K562 (cell line): Measurements from ENCODE around the gene DDX11.
"Not testable (repeated sequence)": the region's sequence is repeated elsewhere in the genome, so short reads cannot be mapped to it uniquely, and the experiment has no call there.

Source experiments
- ARHGAP35 ChIP-seq: fragments of 450-650 bp; IDR thresholded peaks from 2 replicates; pipeline ENCODE4 v1.6.1; 2018; ENCODE audit not compliant: partially characterized antibody
- DNMT1 ChIP-seq: fragments of 450-650 bp; IDR thresholded peaks from 2 replicates; pipeline ENCODE4 v1.6.1; 2016; ENCODE audit warnings: antibody characterized with exemption, mild to moderate bottlenecking
- ELF1 ChIP-seq: fragments of 200-800 bp; sonication (Bioruptor generic); IDR thresholded peaks from 2 replicates; pipeline ENCODE4 v1.6.1; 2016; ENCODE audit warnings: missing genetic modification characterization, missing compliant biosample characterization
- MTA2 ChIP-seq: fragments of 450-650 bp; IDR thresholded peaks from 2 replicates; pipeline ENCODE4 v1.6.1; 2016; ENCODE audit warnings: low read depth
- MYBL2 ChIP-seq, 2 experiments: fragments of 450-650 bp in 1 of 2; sonication (generic) in 1 of 2; formaldehyde crosslinking in 1 of 2; IDR thresholded peaks; 2 replicates each; pipeline versions ENCODE4 v1.6.1 to v1.8.1; 2017 to 2022; ENCODE audit warnings: borderline replicate concordance in 1 of 2, inconsistent platforms in 1 of 2, low read depth in 1 of 2, mild to moderate bottlenecking in 1 of 2, missing genetic modification reagents in 1 of 2, moderate library complexity in 1 of 2
- PHF20 ChIP-seq: fragments of 450-650 bp; IDR thresholded peaks from 2 replicates; pipeline ENCODE4 v1.6.1; 2018; ENCODE audit not compliant: partially characterized antibody
- TEAD2 ChIP-seq: fragments of 450-650 bp; IDR thresholded peaks from 2 replicates; pipeline ENCODE4 v1.6.1; 2016; ENCODE audit warnings: missing genetic modification characterization, control low read depth, missing compliant biosample characterization
- TRIM24 ChIP-seq, 2 experiments: fragments of 450-650 bp; IDR thresholded peaks; 2 replicates each; pipeline ENCODE4 v1.6.1; 2016
- ZBTB1 ChIP-seq: sonication (generic); formaldehyde crosslinking; IDR thresholded peaks from 2 replicates; pipeline ENCODE4 v1.8.1; 2023; ENCODE audit warnings: missing genetic modification reagents, low read depth, mild to moderate bottlenecking, borderline replicate concordance
- TF ChIP-seq, protein P1 (sequence below): fragments of 200-600 bp; sonication (generic); IDR thresholded peaks from one replicate; pipeline ENCODE4 v1.6.1; 2012; ENCODE audit warnings: mild to moderate bottlenecking, low read depth, low read length, inconsistent platforms
- TF ChIP-seq, protein P2 (sequence below), 3 experiments: IDR thresholded peaks in 2 of 3; conservative IDR thresholded peaks in 1 of 3; 2 replicates each; pipeline ENCODE4 v1.5.1; 2011 to 2012; ENCODE audit warnings: low read length in 3 of 3, mild to moderate bottlenecking in 3 of 3, control low read depth in 2 of 3, improper control_type of control experiment in 1 of 3, inconsistent platforms in 1 of 3, low read depth in 1 of 3, mixed read lengths in 1 of 3, moderate library complexity in 1 of 3; ENCODE audit not compliant: insufficient read depth in 2 of 3
- TF ChIP-seq, protein P3 (sequence below): sonication (generic); formaldehyde crosslinking; IDR thresholded peaks from 2 replicates; pipeline ENCODE4 v1.4.0; 2020; ENCODE audit warnings: mild to moderate bottlenecking, missing genetic modification reagents
- TF ChIP-seq, protein P4 (sequence below): sonication (generic); formaldehyde crosslinking; IDR thresholded peaks from 2 replicates; pipeline ENCODE4 v1.8.0; 2023; ENCODE audit warnings: mild to moderate bottlenecking, missing genetic modification reagents

DNA sequence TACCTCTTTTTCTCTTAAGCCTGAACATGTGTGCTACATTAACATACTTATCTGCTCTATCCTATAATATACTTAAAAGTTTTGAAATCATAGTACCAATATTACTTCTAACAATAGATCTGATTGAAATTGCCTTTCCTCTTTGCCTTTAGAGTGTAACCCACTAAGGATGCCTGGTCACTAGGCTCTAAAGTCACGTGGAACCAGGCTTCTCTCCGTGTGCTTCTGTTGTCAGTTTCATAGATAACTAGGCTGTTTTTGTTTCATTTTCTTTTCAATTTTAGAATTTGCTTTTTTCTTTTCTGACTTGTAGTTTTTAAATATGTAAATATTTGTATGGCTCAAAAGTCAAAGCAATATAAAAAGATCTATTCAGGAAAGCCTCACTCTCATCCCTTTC, 25.8 kb downstream of the DDX11 start:
- TF ChIP-seq TEAD2 (tag); MTA2; ARHGAP35; PHF20; TRIM24 (IDR thresholded peaks at IDR 0.05); MYBL2 (IDR thresholded peaks at IDR 0.05; ENCODE audit: low read depth); MYBL2 (CRISPR knock-in tag; IDR thresholded peaks at IDR 0.05; ENCODE audit: borderline replicate concordance); DNMT1; ZBTB1 (CRISPR knock-in tag); ELF1 (tag): not testable (repeated sequence)
- TF ChIP-seq, protein P1, sequence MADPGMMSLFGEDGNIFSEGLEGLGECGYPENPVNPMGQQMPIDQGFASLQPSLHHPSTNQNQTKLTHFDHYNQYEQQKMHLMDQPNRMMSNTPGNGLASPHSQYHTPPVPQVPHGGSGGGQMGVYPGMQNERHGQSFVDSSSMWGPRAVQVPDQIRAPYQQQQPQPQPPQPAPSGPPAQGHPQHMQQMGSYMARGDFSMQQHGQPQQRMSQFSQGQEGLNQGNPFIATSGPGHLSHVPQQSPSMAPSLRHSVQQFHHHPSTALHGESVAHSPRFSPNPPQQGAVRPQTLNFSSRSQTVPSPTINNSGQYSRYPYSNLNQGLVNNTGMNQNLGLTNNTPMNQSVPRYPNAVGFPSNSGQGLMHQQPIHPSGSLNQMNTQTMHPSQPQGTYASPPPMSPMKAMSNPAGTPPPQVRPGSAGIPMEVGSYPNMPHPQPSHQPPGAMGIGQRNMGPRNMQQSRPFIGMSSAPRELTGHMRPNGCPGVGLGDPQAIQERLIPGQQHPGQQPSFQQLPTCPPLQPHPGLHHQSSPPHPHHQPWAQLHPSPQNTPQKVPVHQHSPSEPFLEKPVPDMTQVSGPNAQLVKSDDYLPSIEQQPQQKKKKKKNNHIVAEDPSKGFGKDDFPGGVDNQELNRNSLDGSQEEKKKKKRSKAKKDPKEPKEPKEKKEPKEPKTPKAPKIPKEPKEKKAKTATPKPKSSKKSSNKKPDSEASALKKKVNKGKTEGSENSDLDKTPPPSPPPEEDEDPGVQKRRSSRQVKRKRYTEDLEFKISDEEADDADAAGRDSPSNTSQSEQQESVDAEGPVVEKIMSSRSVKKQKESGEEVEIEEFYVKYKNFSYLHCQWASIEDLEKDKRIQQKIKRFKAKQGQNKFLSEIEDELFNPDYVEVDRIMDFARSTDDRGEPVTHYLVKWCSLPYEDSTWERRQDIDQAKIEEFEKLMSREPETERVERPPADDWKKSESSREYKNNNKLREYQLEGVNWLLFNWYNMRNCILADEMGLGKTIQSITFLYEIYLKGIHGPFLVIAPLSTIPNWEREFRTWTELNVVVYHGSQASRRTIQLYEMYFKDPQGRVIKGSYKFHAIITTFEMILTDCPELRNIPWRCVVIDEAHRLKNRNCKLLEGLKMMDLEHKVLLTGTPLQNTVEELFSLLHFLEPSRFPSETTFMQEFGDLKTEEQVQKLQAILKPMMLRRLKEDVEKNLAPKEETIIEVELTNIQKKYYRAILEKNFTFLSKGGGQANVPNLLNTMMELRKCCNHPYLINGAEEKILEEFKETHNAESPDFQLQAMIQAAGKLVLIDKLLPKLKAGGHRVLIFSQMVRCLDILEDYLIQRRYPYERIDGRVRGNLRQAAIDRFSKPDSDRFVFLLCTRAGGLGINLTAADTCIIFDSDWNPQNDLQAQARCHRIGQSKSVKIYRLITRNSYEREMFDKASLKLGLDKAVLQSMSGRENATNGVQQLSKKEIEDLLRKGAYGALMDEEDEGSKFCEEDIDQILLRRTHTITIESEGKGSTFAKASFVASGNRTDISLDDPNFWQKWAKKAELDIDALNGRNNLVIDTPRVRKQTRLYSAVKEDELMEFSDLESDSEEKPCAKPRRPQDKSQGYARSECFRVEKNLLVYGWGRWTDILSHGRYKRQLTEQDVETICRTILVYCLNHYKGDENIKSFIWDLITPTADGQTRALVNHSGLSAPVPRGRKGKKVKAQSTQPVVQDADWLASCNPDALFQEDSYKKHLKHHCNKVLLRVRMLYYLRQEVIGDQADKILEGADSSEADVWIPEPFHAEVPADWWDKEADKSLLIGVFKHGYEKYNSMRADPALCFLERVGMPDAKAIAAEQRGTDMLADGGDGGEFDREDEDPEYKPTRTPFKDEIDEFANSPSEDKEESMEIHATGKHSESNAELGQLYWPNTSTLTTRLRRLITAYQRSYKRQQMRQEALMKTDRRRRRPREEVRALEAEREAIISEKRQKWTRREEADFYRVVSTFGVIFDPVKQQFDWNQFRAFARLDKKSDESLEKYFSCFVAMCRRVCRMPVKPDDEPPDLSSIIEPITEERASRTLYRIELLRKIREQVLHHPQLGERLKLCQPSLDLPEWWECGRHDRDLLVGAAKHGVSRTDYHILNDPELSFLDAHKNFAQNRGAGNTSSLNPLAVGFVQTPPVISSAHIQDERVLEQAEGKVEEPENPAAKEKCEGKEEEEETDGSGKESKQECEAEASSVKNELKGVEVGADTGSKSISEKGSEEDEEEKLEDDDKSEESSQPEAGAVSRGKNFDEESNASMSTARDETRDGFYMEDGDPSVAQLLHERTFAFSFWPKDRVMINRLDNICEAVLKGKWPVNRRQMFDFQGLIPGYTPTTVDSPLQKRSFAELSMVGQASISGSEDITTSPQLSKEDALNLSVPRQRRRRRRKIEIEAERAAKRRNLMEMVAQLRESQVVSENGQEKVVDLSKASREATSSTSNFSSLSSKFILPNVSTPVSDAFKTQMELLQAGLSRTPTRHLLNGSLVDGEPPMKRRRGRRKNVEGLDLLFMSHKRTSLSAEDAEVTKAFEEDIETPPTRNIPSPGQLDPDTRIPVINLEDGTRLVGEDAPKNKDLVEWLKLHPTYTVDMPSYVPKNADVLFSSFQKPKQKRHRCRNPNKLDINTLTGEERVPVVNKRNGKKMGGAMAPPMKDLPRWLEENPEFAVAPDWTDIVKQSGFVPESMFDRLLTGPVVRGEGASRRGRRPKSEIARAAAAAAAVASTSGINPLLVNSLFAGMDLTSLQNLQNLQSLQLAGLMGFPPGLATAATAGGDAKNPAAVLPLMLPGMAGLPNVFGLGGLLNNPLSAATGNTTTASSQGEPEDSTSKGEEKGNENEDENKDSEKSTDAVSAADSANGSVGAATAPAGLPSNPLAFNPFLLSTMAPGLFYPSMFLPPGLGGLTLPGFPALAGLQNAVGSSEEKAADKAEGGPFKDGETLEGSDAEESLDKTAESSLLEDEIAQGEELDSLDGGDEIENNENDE: not testable (repeated sequence)
- TF ChIP-seq, protein P2, sequence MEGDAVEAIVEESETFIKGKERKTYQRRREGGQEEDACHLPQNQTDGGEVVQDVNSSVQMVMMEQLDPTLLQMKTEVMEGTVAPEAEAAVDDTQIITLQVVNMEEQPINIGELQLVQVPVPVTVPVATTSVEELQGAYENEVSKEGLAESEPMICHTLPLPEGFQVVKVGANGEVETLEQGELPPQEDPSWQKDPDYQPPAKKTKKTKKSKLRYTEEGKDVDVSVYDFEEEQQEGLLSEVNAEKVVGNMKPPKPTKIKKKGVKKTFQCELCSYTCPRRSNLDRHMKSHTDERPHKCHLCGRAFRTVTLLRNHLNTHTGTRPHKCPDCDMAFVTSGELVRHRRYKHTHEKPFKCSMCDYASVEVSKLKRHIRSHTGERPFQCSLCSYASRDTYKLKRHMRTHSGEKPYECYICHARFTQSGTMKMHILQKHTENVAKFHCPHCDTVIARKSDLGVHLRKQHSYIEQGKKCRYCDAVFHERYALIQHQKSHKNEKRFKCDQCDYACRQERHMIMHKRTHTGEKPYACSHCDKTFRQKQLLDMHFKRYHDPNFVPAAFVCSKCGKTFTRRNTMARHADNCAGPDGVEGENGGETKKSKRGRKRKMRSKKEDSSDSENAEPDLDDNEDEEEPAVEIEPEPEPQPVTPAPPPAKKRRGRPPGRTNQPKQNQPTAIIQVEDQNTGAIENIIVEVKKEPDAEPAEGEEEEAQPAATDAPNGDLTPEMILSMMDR (IDR thresholded peaks at IDR 0.05 in 2 of 3, conservative IDR thresholded peaks at IDR 0.05 in 1 of 3; ENCODE audit: insufficient read depth in 2 of 3, low read depth in 1 of 3, low read length in 3 of 3): not testable (repeated sequence)
- TF ChIP-seq, protein P3, sequence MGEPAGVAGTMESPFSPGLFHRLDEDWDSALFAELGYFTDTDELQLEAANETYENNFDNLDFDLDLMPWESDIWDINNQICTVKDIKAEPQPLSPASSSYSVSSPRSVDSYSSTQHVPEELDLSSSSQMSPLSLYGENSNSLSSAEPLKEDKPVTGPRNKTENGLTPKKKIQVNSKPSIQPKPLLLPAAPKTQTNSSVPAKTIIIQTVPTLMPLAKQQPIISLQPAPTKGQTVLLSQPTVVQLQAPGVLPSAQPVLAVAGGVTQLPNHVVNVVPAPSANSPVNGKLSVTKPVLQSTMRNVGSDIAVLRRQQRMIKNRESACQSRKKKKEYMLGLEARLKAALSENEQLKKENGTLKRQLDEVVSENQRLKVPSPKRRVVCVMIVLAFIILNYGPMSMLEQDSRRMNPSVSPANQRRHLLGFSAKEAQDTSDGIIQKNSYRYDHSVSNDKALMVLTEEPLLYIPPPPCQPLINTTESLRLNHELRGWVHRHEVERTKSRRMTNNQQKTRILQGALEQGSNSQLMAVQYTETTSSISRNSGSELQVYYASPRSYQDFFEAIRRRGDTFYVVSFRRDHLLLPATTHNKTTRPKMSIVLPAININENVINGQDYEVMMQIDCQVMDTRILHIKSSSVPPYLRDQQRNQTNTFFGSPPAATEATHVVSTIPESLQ: not testable (repeated sequence)
- TF ChIP-seq, protein P4, sequence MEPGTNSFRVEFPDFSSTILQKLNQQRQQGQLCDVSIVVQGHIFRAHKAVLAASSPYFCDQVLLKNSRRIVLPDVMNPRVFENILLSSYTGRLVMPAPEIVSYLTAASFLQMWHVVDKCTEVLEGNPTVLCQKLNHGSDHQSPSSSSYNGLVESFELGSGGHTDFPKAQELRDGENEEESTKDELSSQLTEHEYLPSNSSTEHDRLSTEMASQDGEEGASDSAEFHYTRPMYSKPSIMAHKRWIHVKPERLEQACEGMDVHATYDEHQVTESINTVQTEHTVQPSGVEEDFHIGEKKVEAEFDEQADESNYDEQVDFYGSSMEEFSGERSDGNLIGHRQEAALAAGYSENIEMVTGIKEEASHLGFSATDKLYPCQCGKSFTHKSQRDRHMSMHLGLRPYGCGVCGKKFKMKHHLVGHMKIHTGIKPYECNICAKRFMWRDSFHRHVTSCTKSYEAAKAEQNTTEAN (CRISPR knock-in tag): not testable (repeated sequence)
